OCI-LY3 (cell line): Measurements from ENCODE around the gene MAB21L2.
A peak's percentile ranks its signal among the peaks of the same experiment; 100 is the strongest.

Source experiments
- H2AFZ ChIP-seq: fragments of 200-600, 300-600 bp; shearing (Covaris generic); 2 replicates; pipeline ENCODE4 v1.6.0; 2014; ENCODE audit warnings: antibody characterized with exemption, low read depth, low read length
- H3K27ac ChIP-seq: fragments of 200-600, 300-600 bp; sonication (generic); 2 replicates; pipeline ENCODE4 v1.5.1; 2014; ENCODE audit warnings: mild to moderate bottlenecking, low read length, moderate library complexity, mixed read lengths
- H3K27me3 ChIP-seq: fragments of 200-600, 300-600 bp; sonication (generic); 2 replicates; pipeline ENCODE4 v1.6.1; 2014; ENCODE audit warnings: low read depth, low read length, mixed read lengths
- H3K36me3 ChIP-seq: fragments of 200-600, 300-600 bp; sonication (generic); replicated peaks from 2 replicates; pipeline ENCODE3; 2014; ENCODE audit warnings: low read depth, low read length, mixed read lengths
- H3K4me1 ChIP-seq: fragments of 300-600, 200-600 bp; sonication (generic); 2 replicates; pipeline ENCODE4 v1.6.1; 2014; ENCODE audit warnings: low read length, mixed read lengths
- H3K4me2 ChIP-seq: fragments of 200-600, 300-600 bp; sonication (generic); 2 replicates; pipeline ENCODE4 v1.6.1; 2014; ENCODE audit warnings: low read length, mixed read lengths
- H3K4me3 ChIP-seq: fragments of 300-600, 200-600 bp; sonication (generic); 2 replicates; pipeline ENCODE4 v1.5.1; 2014; ENCODE audit warnings: antibody characterized with exemption, mild to moderate bottlenecking, low read length, moderate library complexity
- H3K79me2 ChIP-seq: fragments of 300-600, 200-600 bp; shearing (Covaris generic); 2 replicates; pipeline ENCODE4 v1.6.1; 2014; ENCODE audit warnings: mild to moderate bottlenecking, low read length, mixed read lengths
- H3K9ac ChIP-seq: fragments of 300-600, 200-600 bp; shearing (Covaris generic); 2 replicates; pipeline ENCODE4 v1.6.0; 2014; ENCODE audit warnings: mild to moderate bottlenecking, low read length, moderate library complexity
- H3K9me3 ChIP-seq: fragments of 200-600, 300-600 bp; shearing (Covaris generic); 2 replicates; pipeline ENCODE4 v1.6.1; 2014; ENCODE audit warnings: low read length, mixed read lengths; ENCODE audit not compliant: insufficient read depth
- H4K20me1 ChIP-seq: fragments of 200-600, 300-600 bp; sonication (generic); 2 replicates; pipeline ENCODE4 v1.6.1; 2016; ENCODE audit warnings: low read length, mixed read lengths; ENCODE audit not compliant: insufficient read depth
- EZH2phosphoT487 ChIP-seq: fragments of 200-600 bp; shearing (Covaris generic); IDR thresholded peaks from 2 replicates; pipeline ENCODE4 v1.6.1; 2018; ENCODE audit warnings: antibody characterized with exemption, mixed run types, low read depth
- TF ChIP-seq, protein P1 (sequence below): fragments of 200-600, 300-600 bp; sonication (generic); IDR thresholded peaks from 2 replicates; pipeline ENCODE4 v1.5.1; 2014; ENCODE audit warnings: antibody characterized with exemption, low read length, low read depth

MAB21L2 gene

DNA sequence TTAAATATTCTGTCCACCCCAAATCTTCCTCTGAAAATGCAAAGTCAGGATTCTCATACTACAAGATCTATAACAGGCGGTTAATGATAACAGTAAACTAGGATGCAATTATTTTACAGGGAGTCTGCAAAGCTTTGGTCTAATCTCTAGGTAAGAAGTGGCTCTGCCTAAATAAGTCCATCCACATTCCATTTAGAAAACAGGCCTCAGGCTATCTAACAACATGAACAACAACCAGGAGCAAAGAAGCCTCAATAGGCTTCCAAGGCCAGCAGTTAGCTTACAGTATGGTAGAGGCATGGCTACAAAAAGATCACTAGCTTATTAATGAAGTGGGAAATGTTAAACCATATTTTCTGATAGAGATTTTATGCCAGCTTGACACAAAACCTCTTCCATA is 6.4 kb downstream of the MAB21L2 start:
- no peaks in the 10 kb centered on the region for H3K27me3 ChIP-seq
- peaks cover 5% of the 10 kb centered on the region for H3K36me3 ChIP-seq
- peaks cover 9% of the 10 kb centered on the region for H3K4me1 ChIP-seq
- no peaks in the 10 kb centered on the region for H3K79me2 ChIP-seq
- H3K27ac ChIP-seq = no peak overlapping the region
- H3K4me2 ChIP-seq = no peak overlapping the region
- TF ChIP-seq, protein P1, sequence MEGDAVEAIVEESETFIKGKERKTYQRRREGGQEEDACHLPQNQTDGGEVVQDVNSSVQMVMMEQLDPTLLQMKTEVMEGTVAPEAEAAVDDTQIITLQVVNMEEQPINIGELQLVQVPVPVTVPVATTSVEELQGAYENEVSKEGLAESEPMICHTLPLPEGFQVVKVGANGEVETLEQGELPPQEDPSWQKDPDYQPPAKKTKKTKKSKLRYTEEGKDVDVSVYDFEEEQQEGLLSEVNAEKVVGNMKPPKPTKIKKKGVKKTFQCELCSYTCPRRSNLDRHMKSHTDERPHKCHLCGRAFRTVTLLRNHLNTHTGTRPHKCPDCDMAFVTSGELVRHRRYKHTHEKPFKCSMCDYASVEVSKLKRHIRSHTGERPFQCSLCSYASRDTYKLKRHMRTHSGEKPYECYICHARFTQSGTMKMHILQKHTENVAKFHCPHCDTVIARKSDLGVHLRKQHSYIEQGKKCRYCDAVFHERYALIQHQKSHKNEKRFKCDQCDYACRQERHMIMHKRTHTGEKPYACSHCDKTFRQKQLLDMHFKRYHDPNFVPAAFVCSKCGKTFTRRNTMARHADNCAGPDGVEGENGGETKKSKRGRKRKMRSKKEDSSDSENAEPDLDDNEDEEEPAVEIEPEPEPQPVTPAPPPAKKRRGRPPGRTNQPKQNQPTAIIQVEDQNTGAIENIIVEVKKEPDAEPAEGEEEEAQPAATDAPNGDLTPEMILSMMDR = no peak
- no peak for TF ChIP-seq EZH2phosphoT487
- no peaks in the 10 kb centered on the region for H4K20me1 ChIP-seq
- H3K9me3 ChIP-seq = no peaks in the 10 kb centered on the region
- no peak overlapping the region for H2AFZ ChIP-seq
- H3K9ac ChIP-seq = no peak overlapping the region
- no peak overlapping the region for H3K4me3 ChIP-seq

DNA sequence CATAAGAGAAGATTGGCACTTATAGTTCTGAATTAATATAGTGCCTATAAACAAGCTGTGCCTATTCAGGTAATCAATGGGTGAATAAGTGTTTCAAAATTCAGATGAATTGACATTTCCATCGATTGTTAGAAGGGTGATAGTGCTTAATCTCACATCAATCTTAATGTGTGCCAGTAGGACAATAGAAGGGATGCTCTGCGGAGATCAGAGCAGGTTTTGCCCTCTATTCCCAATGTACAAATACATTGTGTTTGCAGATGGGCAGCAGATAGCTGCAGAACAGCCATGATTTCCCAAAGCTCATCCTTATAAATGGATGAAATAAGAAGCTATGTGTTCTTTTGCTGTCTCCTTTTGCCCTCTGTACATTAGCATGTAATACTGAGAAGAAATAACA is 7.2 kb downstream of the MAB21L2 start:
- no peak overlapping the region for H3K9ac ChIP-seq
- TF ChIP-seq, protein P1 = no peak
- TF ChIP-seq EZH2phosphoT487 = no peak
- no peaks in the 10 kb centered on the region for H3K27me3 ChIP-seq
- H4K20me1 ChIP-seq = no peaks in the 10 kb centered on the region
- no peak overlapping the region for H2AFZ ChIP-seq
- no peak overlapping the region for H3K4me2 ChIP-seq
- H3K36me3 ChIP-seq = no peaks in the 10 kb centered on the region
- no peaks in the 10 kb centered on the region for H3K79me2 ChIP-seq
- no peak overlapping the region for H3K27ac ChIP-seq
- H3K9me3 ChIP-seq = no peaks in the 10 kb centered on the region
- H3K4me1 ChIP-seq = peaks cover 9% of the 10 kb centered on the region
- H3K4me3 ChIP-seq = no peak overlapping the region

DNA sequence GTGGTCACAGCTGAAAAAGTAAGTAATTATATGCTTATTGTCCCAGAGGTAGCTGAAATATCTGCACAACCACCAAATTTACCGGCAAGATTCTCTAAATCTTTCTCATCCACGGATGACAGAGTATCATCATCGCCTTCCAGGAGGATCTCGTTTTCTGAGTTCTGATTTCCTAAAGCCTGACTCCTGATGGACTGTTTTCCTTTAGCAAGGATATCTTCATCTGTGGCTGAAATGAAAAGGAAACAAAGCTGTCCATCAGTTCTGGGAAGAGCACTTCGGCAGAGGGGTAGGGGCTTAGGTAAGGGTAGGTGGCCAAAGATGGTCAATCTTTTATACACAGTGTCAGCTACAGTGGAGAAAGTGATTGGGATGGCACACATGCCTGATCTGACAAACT is 8.7 kb downstream of the MAB21L2 start:
- no peak overlapping the region for H2AFZ ChIP-seq
- H3K4me2 ChIP-seq = no peak overlapping the region
- no peak overlapping the region for H3K4me3 ChIP-seq
- H3K36me3 ChIP-seq = no peaks in the 10 kb centered on the region
- H4K20me1 ChIP-seq = no peaks in the 10 kb centered on the region
- no peak for TF ChIP-seq EZH2phosphoT487
- TF ChIP-seq, protein P1 = no peak
- H3K79me2 ChIP-seq = no peaks in the 10 kb centered on the region
- H3K9me3 ChIP-seq = no peaks in the 10 kb centered on the region
- H3K4me1 ChIP-seq = peaks cover 9% of the 10 kb centered on the region
- no peaks in the 10 kb centered on the region for H3K27me3 ChIP-seq
- no peak overlapping the region for H3K9ac ChIP-seq
- no peak overlapping the region for H3K27ac ChIP-seq

DNA sequence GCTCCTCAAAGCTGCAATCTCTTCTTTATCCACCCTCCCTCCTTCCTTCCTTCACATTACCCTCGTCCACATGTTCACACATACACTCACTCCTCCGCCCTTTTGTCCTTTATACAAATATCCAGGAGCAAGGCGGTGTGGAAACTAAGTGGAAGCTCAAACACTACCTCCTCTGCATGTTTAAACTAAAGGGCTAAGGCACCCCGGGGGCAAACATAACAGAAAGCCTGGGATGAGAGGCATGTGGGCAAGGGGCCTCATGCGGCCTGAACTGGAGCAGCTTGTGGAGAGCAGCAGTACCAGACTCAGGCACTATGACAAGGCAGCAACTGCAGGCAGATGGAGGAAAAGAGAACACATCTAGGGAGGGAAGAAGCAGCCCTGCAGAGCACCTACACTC is 9.5 kb downstream of the MAB21L2 start:
- Histone ChIP-seq H3K4me3 (no peak overlapping the region), H4K20me1 (no peaks in the 10 kb centered on the region), H3K9ac (no peak overlapping the region), H3K36me3 (no peaks in the 10 kb centered on the region), H3K27me3 (no peaks in the 10 kb centered on the region), H2AFZ (no peak overlapping the region), H3K9me3 (no peaks in the 10 kb centered on the region), H3K4me2 (peak overlapping the region; percentile 21), H3K4me1 (peaks cover 12% of the 10 kb centered on the region), H3K79me2 (no peaks in the 10 kb centered on the region), H3K27ac (no peak overlapping the region)
- TF ChIP-seq EZH2phosphoT487 = no peak
- TF ChIP-seq, protein P1 = no peak
